Uterus (tissue), 4 donors: ENCODE data around the gene KRT7. TPM values are rescaled to one million over a fixed set of nuclear protein-coding genes. Genes with fewer than 3 reads are reported as not detected.

Experiments
- DNase-seq, 2 donors: peaks; one replicate each; pipeline ENCODE4 v3.0.0-alpha.2; 2019 to 2020
- H3K27ac ChIP-seq, 2 donors: fragments of 200-600 bp; sonication (generic); 1 replicate in 1 of 2; 2 replicates in 1 of 2; pipeline ENCODE4 v1.5.1; 2016 to 2018
- H3K27me3 ChIP-seq, 2 donors: fragments of 200-600 bp; sonication (generic); one replicate each; pipeline ENCODE4 v1.5.1; 2018 to 2019; ENCODE audit warnings: control low read depth in 1 of 2
- H3K36me3 ChIP-seq, 2 donors: fragments of 200-600 bp; sonication (generic); one replicate each; pipeline ENCODE4 v1.5.1; 2019; ENCODE audit warnings: control low read depth in 1 of 2
- H3K4me1 ChIP-seq, 2 donors: fragments of 200-600 bp; sonication (generic); one replicate each; pipeline ENCODE4 v1.5.1; 2018 to 2019; ENCODE audit warnings: control low read depth in 1 of 2
- H3K4me3 ChIP-seq, 2 donors: fragments of 200-600 bp; sonication (generic); 1 replicate in 1 of 2; 2 replicates in 1 of 2; pipeline ENCODE4 v1.5.1; 2018 to 2019; ENCODE audit warnings: mild to moderate bottlenecking in 1 of 2
- H3K9me3 ChIP-seq, 2 donors: fragments of 200-600 bp; sonication (generic); one replicate each; pipeline ENCODE4 v1.5.1; 2019; ENCODE audit warnings: control low read depth in 1 of 2
- POLR2A ChIP-seq, 2 donors: fragments of 450-650 bp; IDR thresholded peaks; one replicate each; pipeline ENCODE4 v1.6.1; 2016; ENCODE audit warnings: antibody characterized with exemption in 2 of 2, mild to moderate bottlenecking in 1 of 2, moderate library complexity in 1 of 2
- intact Hi-C: fragments of 100-400 bp; cut with DNase I; formaldehyde crosslinking; loops from one replicate; pipeline ENCODE4 v1.15.1; 2023; ENCODE audit warnings: low total_unique reads
- total RNA-seq, 4 donors: library from RNA; depleted of rRNA in 3 of 4; stranded (reverse); fragments of >200 nt in 3 of 4; gene quantifications; one replicate each; pipeline versions ENCODE4 v1.1.0 to v1.2.4, GENCODE V29; 2014 to 2023
- TF ChIP-seq, protein P1 (sequence below), 4 experiments: fragments of 200-600 bp in 2 of 4; fragments of 450-650 bp in 2 of 4; sonication (generic) in 2 of 4; IDR thresholded peaks; one replicate each; pipeline ENCODE4 v1.5.1; 2016 to 2019; ENCODE audit warnings: antibody characterized with exemption in 4 of 4, mild to moderate bottlenecking in 2 of 4, moderate library complexity in 1 of 4
- donor health status: DM: yes; HTN: yes; CAD: no.

Gene KRT7
- total RNA-seq, 4 donors from 2014 or later: 2.1 to 51.2 (median 5.1) TPM; not detected in 1

DNA sequence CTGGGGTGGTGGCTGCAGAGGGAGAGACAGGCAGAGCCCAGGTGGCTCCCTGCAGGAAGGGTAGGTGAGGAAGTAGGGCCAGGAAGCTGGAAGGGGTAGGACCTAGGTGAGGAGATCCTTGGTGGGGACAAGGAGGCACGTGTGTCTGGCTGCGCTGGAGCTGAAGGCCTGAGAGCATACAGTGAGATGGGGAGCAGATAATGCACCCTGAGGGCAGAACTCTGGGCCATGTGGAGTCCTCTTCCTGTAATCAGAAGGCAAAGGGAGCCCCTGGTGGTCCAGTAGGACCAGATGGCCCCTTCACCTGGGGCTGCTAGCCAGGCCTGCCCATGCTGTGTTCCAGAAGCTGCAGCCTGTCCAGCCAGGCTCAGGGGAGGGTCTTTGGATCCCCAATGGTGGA lies 25.9 kb upstream of the KRT7 start:
- Histone ChIP-seq H3K27ac (no peak overlapping the region), H3K9me3 (no peaks in the 10 kb centered on the region), H3K4me1 (peaks cover 0 to 14% of the 10 kb centered on the region in 2 donors), H3K4me3 (no peak overlapping the region), H3K36me3 (no peaks in the 10 kb centered on the region), H3K27me3 (no peaks in the 10 kb centered on the region)
- DNase-seq: no peak
- TF ChIP-seq, protein P1, sequence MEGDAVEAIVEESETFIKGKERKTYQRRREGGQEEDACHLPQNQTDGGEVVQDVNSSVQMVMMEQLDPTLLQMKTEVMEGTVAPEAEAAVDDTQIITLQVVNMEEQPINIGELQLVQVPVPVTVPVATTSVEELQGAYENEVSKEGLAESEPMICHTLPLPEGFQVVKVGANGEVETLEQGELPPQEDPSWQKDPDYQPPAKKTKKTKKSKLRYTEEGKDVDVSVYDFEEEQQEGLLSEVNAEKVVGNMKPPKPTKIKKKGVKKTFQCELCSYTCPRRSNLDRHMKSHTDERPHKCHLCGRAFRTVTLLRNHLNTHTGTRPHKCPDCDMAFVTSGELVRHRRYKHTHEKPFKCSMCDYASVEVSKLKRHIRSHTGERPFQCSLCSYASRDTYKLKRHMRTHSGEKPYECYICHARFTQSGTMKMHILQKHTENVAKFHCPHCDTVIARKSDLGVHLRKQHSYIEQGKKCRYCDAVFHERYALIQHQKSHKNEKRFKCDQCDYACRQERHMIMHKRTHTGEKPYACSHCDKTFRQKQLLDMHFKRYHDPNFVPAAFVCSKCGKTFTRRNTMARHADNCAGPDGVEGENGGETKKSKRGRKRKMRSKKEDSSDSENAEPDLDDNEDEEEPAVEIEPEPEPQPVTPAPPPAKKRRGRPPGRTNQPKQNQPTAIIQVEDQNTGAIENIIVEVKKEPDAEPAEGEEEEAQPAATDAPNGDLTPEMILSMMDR (IDR thresholded peaks at IDR 0.05): no peak
- TF ChIP-seq POLR2A (IDR thresholded peaks at IDR 0.05): no peak
- intact Hi-C loops: no loop called here

DNA sequence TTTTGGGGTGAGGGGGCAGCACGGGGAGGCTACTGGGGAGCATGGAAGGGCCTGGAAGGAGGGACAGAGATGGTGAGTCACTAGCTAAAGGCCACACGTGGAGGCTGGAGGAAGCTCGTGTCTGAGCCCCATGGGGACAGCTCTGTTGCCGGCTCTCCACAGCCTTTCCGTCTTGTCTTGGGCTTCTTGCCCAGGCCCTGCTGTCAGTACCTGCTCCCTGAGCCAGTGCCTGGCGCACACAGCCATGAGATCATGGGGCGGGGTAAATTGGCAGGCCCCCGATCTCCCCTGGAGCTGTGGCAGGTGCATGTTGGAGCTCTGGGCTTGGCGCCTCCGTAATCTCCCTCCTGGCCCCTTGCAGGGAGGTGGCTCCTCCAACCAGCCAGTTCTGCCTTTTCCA lies 25.1 kb upstream of the KRT7 start:
- Histone ChIP-seq H3K9me3 (no peaks in the 10 kb centered on the region), H3K4me1 (peaks cover 0 to 6% of the 10 kb centered on the region in 2 donors), H3K27ac (no peak overlapping the region), H3K27me3 (no peaks in the 10 kb centered on the region), H3K36me3 (no peaks in the 10 kb centered on the region), H3K4me3 (no peak overlapping the region)
- no peak for TF ChIP-seq POLR2A (IDR thresholded peaks at IDR 0.05)
- TF ChIP-seq, protein P1 (IDR thresholded peaks at IDR 0.05): no peak
- DNase-seq: peak in 1 of 2 donors; percentile 54
- intact Hi-C loops: no loop called here

DNA sequence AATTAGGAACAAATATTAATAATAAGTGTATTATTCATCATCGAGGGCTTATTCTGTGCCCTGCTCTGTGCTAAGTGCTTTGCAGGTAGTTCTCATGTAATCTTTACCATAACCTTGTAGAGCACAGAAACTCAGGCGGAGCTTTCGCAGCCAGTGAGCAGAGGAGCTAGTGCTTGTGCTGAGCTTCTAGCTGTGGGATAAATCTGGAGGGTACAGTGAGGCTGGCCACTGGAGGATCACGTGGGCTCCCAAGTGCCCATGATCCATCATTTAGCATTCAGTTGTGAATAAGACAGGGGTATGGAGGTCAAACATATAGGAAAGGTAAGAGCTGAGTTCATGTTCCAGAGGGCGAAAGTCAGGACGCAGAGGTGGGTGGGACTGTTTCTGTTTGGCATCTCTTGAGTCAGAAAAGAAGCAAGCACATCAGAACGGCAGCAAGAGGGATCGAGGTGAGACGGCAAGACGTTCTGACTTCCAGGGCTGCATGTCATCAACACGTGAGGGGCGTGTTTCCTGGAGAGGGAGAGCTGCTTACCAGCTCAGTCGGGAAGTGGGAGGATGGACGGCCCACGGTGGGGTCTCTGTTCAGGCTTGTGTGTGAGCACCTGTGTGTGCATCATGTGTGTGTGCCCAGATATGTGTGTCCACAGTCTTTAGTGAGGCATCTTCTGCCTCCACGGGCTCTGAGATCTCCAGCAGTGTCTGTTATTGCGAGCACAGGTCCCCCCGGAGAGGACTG lies 24.4 kb upstream of the KRT7 start:
- DNase-seq: peak in 1 of 2 donors; percentile 10
- TF ChIP-seq, protein P1 (IDR thresholded peaks at IDR 0.05): no peak
- no peak for TF ChIP-seq POLR2A (IDR thresholded peaks at IDR 0.05)
- H3K4me3 ChIP-seq: no peak overlapping the region
- H3K27me3 ChIP-seq: no peaks in the 10 kb centered on the region
- H3K36me3 ChIP-seq: no peaks in the 10 kb centered on the region
- peaks cover 0 to 3% of the 10 kb centered on the region in 2 donors for H3K4me1 ChIP-seq
- H3K27ac ChIP-seq: no peak overlapping the region
- no peaks in the 10 kb centered on the region for H3K9me3 ChIP-seq
- intact Hi-C loops: no loop called here

DNA sequence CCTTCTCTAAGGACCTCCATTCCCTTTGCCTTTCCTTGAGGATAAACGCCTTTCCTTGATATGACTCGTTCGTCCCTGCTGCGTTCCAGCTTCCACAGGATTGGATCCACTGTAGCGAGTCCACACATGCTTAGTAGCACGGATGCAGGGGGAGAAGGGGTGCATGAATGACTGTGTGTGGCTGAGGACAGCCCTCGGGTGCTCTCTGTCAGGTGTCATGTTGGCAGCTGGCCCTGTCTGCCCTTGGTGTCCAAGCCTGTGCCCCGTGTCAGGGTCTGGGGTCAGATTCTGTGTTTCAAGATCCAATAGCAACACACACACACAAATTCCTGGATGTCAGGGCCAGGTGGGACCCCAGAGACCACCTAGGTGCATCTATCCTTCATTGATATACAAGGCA lies 23.7 kb upstream of the KRT7 start:
- Histone ChIP-seq H3K27me3 (no peaks in the 10 kb centered on the region), H3K27ac (no peak overlapping the region), H3K36me3 (no peaks in the 10 kb centered on the region), H3K4me1 (peaks cover 0 to 4% of the 10 kb centered on the region in 2 donors), H3K4me3 (no peak overlapping the region), H3K9me3 (no peaks in the 10 kb centered on the region)
- intact Hi-C loops: no loop called here
- DNase-seq: peak in 1 of 2 donors; percentile 11
- TF ChIP-seq POLR2A (IDR thresholded peaks at IDR 0.05): no peak
- TF ChIP-seq, protein P1 (IDR thresholded peaks at IDR 0.05): no peak

DNA sequence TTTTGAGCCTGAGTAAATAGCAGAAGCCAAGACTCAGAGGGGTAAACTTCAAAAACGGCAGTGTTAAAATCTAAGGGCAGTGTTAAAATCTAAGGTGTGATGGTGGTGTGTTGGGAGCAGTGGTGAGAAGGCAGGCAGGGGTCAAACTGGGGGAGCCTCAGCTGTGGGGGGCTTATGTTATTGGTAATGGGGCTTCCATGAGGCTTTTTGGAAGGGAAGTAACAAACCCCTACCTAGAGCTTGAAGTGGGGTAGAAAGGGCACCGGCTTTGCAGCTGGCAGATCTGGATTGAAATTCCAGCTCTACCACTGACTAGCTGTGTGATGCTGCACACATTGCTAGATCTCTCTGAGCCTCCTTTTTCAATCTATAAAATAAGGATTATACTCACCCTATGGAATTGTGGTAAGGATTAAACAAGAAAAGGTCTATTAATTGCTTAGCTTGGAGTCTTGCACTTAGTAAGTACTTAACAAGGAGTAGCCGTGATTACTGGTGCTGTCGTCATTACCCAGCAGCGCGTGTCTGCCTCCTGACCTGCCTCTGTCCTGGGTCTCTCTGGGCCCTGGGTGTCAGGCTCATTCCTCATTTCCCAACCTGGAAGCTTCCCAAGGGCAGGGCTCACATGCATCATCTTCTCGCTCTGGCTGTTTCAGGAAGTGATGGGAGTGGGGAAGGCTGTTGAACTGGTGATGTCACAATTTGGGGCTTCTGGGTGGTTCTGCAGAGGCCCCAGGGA lies 22.7 kb upstream of the KRT7 start:
- Histone ChIP-seq H3K4me1 (peaks cover 0 to 4% of the 10 kb centered on the region in 2 donors), H3K36me3 (no peaks in the 10 kb centered on the region), H3K27ac (no peak overlapping the region), H3K27me3 (no peaks in the 10 kb centered on the region), H3K9me3 (no peaks in the 10 kb centered on the region), H3K4me3 (no peak overlapping the region)
- TF ChIP-seq, protein P1 (IDR thresholded peaks at IDR 0.05): no peak
- no peak for TF ChIP-seq POLR2A (IDR thresholded peaks at IDR 0.05)
- intact Hi-C loops: loop anchor here (5.0 kb wide), 1 partner anchor 53 kb away; no protein-coding TSS in a partner anchor
- DNase-seq: peak in 1 of 2 donors; percentile 13
